WI38 (cell line): ENCODE results near the gene OCA2.

Experiments used
- H3K4me3 ChIP-seq: 2 replicates; pipeline ENCODE4 v1.5.1; 2011; ENCODE audit warnings: low read depth, mild to moderate bottlenecking, control low read depth, low read length
- CTCF ChIP-seq: IDR thresholded peaks from 2 replicates; pipeline ENCODE4 v1.5.1; 2012; ENCODE audit warnings: low read depth, mild to moderate bottlenecking, control low read depth, low read length

OCA2 gene

GRCh38 chr15:28107111-28107903 lies 8.2 kb upstream of the OCA2 start:
- no peak for TF ChIP-seq CTCF
- peak overlapping the region; percentile 57 for H3K4me3 ChIP-seq

DNA sequence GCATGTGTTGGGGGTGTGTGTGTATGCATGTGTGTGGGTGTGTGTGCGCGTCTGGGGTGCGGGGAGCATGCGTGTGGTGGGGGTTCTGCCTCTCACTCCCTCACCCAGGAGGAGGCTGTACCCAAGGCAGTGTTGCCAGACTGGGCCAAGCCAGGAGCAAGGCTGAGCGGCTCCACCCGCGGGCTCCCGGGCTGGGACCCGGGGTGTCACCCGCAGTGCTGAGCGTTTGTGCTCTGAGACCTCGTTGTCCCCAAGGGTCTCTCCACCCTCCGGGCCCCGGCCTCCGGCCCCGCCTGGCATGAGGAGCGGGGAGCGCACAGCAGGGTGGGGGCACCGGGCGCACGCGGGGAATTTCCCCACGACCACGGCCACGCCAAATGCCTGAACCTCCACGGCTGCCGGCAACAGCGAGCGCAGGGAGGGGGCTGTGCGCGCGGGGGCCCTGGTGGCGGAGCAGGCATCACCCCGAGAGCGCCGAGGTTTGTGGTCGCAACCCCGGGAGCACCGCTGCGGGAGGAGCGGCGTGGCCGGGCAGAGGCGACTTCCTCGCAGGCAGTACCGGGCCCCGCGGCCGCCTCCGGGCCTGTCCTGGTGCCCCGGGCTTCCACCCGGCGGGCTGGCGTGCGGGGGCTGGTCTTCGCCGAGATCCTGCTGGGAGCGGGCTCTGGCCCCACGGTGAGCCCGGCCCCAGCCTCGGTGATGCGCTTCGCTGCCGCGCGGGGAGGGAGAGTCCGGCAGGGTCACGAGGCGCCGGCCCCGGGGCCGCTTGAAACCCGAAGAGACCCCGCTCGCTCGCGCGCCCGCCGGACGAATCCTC lies 7.4 kb upstream of the OCA2 start:
- no peak for TF ChIP-seq CTCF
- H3K4me3 ChIP-seq: peak overlapping the region; percentile 57

- TF ChIP-seq CTCF: no peak
- no peak overlapping the region for H3K4me3 ChIP-seq
Observed at GRCh38 chr15:28105793-28106192, 6.7 kb upstream of the OCA2 start.

GRCh38 chr15:28105224-28105791 lies 6.2 kb upstream of the OCA2 start:
- no peak for TF ChIP-seq CTCF

GRCh38 chr15:28104326-28104725 lies 5.2 kb upstream of the OCA2 start:
- no peak overlapping the region for H3K4me3 ChIP-seq
- TF ChIP-seq CTCF: no peak

More at GRCh38 chr15:28105224-28105791, 6.2 kb upstream of the OCA2 start:
- no peak overlapping the region for H3K4me3 ChIP-seq

- TF ChIP-seq CTCF: no peak
- no peak overlapping the region for H3K4me3 ChIP-seq
Observed at GRCh38 chr15:28103831-28104230, 4.7 kb upstream of the OCA2 start.
